Measurements from ENCODE around the gene PHLDB3.
"Not testable (repeated sequence)": the region's sequence is repeated elsewhere in the genome, so short reads cannot be mapped to it uniquely, and the experiment has no call there.

Gene PHLDB3

DNA sequence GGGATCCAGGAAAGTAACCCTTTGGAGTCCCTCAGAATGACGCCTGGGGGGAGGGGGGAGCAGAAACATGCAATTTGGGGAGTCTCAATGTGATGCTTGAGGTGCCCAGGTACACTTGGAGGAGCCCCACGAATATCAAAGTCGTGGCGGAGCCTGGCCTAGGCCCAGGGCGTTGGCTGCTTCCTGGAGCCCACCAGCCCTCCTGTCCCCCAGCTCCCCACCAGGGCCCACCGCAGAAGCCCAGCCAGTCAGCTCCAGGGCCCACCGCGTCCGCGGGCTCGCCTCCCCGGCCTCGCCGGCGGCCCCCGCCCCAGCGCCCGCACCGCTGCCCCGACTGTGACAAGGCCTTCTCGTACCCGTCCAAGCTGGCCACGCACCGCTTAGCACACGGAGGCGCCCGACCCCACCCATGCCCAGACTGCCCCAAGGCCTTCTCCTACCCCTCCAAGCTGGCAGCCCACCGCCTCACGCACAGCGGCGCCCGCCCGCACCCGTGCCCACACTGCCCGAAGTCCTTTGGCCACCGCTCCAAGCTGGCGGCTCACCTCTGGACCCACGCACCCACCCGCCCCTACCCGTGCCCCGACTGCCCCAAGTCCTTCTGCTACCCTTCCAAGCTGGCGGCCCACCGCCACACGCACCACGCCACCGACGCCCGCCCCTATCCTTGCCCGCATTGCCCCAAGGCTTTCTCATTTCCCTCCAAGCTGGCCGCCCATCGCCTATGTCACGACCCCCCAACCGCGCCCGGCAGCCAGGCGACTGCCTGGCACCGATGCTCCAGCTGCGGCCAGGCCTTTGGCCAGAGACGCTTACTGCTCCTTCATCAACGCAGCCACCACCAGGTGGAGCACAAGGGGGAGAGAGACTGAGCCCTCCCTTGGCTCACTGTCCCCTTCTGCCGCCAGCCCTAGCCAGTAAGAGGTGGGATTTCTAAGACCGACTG is 30.5 kb upstream of the PHLDB3 start:
- DNase-seq: peak; percentile 56
- Mint-ChIP-seq H3K4me3 (no peak overlapping the region), H3K27ac (peak overlapping the region; percentile 83), H3K9me3 (peaks cover 9% of the 10 kb centered on the region), H3K27me3 (no peaks in the 10 kb centered on the region), H3K36me3 (ENCODE audit: low read depth) (peaks cover 34% of the 10 kb centered on the region), H3K4me1 (ENCODE audit: low read depth) (peaks cover 25% of the 10 kb centered on the region)

GRCh38 chr19:43534305-43534815 is 29.8 kb upstream of the PHLDB3 start:
- Mint-ChIP-seq H3K4me3 (peak overlapping the region; percentile 82), H3K36me3 (ENCODE audit: low read depth) (peaks cover 27% of the 10 kb centered on the region), H3K9me3 (peaks cover 9% of the 10 kb centered on the region), H3K4me1 (ENCODE audit: low read depth) (peaks cover 30% of the 10 kb centered on the region), H3K27ac (peak overlapping the region; percentile 98), H3K27me3 (no peaks in the 10 kb centered on the region)
- no peak for DNase-seq

- H3K9me3 Mint-ChIP-seq: peaks cover 5% of the 10 kb centered on the region
Measured at GRCh38 chr19:43533546-43534304, 29.2 kb upstream of the PHLDB3 start.

DNA sequence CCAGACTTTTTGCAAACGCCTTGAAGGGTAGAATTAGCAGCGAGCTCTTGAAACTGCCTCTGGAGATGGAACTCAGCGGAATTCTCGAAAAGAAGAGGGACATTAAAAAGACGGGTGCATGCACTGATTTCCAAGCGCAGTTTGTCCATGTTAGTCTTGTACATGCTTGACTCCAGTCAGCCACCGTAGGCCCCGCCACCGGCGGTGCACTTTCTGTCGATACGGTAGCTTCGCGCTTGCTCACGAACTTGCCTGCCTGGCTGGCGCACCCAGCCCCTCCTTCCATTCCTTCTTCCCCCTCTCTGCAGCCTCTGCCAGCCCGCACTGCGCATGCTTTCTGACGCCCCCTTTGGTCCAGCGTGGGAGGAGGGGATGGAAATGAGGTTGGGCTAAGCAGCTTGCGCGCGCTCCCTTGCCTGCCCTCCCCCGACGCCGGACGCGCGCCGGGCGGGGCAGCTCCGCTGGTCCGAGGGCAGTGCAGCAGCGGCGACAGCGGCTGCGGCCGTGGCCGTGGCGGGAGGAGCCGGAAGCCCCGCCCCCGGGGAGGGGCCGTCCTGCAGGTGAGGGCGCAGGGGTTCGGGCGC is 28.5 kb upstream of the PHLDB3 start, which contains the start of gene ZNF575:
ZNF575 (plus strand) TSS at position 227 of the 584 bp plus-strand sequence. CDS start 1,235 bp downstream, outside the sequence.
- Mint-ChIP-seq H3K27ac (peak within 1 kb of the TSS; percentile 98), H3K36me3 (ENCODE audit: low read depth) (peaks cover 14% of the 10 kb centered on the region), H3K9me3 (no peaks in the 10 kb centered on the region), H3K4me1 (ENCODE audit: low read depth) (peaks cover 36% of the 10 kb centered on the region), H3K4me3 (peak within 1 kb of the TSS; percentile 82), H3K27me3 (no peaks in the 10 kb centered on the region)
- peak; percentile 91 for DNase-seq

More at GRCh38 chr19:43533546-43534304, 29.2 kb upstream of the PHLDB3 start:
- H3K27ac Mint-ChIP-seq: peak overlapping the region; percentile 98
- H3K4me3 Mint-ChIP-seq: peak overlapping the region; percentile 82
- H3K27me3 Mint-ChIP-seq: no peaks in the 10 kb centered on the region
- H3K4me1 Mint-ChIP-seq (ENCODE audit: low read depth): peaks cover 30% of the 10 kb centered on the region
- peaks cover 20% of the 10 kb centered on the region for H3K36me3 Mint-ChIP-seq (ENCODE audit: low read depth)
- DNase-seq: peak; percentile 94

GRCh38 chr19:43532571-43532961 is 28.0 kb upstream of the PHLDB3 start:
- peak overlapping the region; percentile 90 for H3K27ac Mint-ChIP-seq
- peaks cover 41% of the 10 kb centered on the region for H3K4me1 Mint-ChIP-seq (ENCODE audit: low read depth)
- DNase-seq: no peak
- H3K27me3 Mint-ChIP-seq: no peaks in the 10 kb centered on the region
- peak overlapping the region; percentile 82 for H3K4me3 Mint-ChIP-seq
- no peaks in the 10 kb centered on the region for H3K9me3 Mint-ChIP-seq
- peaks cover 9% of the 10 kb centered on the region for H3K36me3 Mint-ChIP-seq (ENCODE audit: low read depth)

- Mint-ChIP-seq H3K4me3 (peak overlapping the region; percentile 46), H3K36me3 (ENCODE audit: low read depth) (peaks cover 24% of the 10 kb centered on the region), H3K27me3 (no peaks in the 10 kb centered on the region), H3K27ac (peak overlapping the region; percentile 85), H3K9me3 (no peaks in the 10 kb centered on the region), H3K4me1 (ENCODE audit: low read depth) (peaks cover 46% of the 10 kb centered on the region)
- DNase-seq: no peak
Measured at GRCh38 chr19:43527860-43528622, 23.5 kb upstream of the PHLDB3 start.

- peak; percentile 87 for DNase-seq
- Mint-ChIP-seq H3K9me3 (no peaks in the 10 kb centered on the region), H3K4me1 (ENCODE audit: low read depth) (peaks cover 40% of the 10 kb centered on the region), H3K27ac (peak within 1 kb of the TSS; percentile 98), H3K36me3 (ENCODE audit: low read depth) (peaks cover 29% of the 10 kb centered on the region), H3K27me3 (no peaks in the 10 kb centered on the region), H3K4me3 (peak within 1 kb of the TSS; percentile 93)
Measured at GRCh38 chr19:43526884-43527859, 22.6 kb upstream of the PHLDB3 start, which contains the start of gene ETHE1. Gene ETHE1 (minus strand): TSS chr19:43527201. CDS start chr19:43527177, 24 bp downstream.

GRCh38 chr19:43525836-43526771 is 21.6 kb upstream of the PHLDB3 start:
- Mint-ChIP-seq H3K4me3 (peak overlapping the region; percentile 93), H3K27ac (peak overlapping the region; percentile 98), H3K36me3 (ENCODE audit: low read depth) (peaks cover 37% of the 10 kb centered on the region), H3K4me1 (ENCODE audit: low read depth) (peaks cover 39% of the 10 kb centered on the region), H3K9me3 (no peaks in the 10 kb centered on the region), H3K27me3 (no peaks in the 10 kb centered on the region)
- peak; percentile 56 for DNase-seq

- no peaks in the 10 kb centered on the region for H3K9me3 Mint-ChIP-seq
- H3K36me3 Mint-ChIP-seq (ENCODE audit: low read depth): peaks cover 41% of the 10 kb centered on the region
- peak overlapping the region; percentile 98 for H3K27ac Mint-ChIP-seq
- peaks cover 39% of the 10 kb centered on the region for H3K4me1 Mint-ChIP-seq (ENCODE audit: low read depth)
- peak overlapping the region; percentile 93 for H3K4me3 Mint-ChIP-seq
- no peaks in the 10 kb centered on the region for H3K27me3 Mint-ChIP-seq
- peak; percentile 70 for DNase-seq
Measured at GRCh38 chr19:43524922-43525835, 20.6 kb upstream of the PHLDB3 start.

- Mint-ChIP-seq H3K27ac (peak overlapping the region; percentile 26), H3K36me3 (ENCODE audit: low read depth) (peaks cover 45% of the 10 kb centered on the region), H3K4me1 (ENCODE audit: low read depth) (peaks cover 43% of the 10 kb centered on the region)
- not testable (repeated sequence) for H3K9me3 Mint-ChIP-seq, H3K4me3 Mint-ChIP-seq, H3K27me3 Mint-ChIP-seq, DNase-seq
Measured at GRCh38 chr19:43523696-43524095, 19.1 kb upstream of the PHLDB3 start.

- Mint-ChIP-seq H3K27ac (peak overlapping the region; percentile 67), H3K9me3 (no peaks in the 10 kb centered on the region), H3K4me3 (no peak overlapping the region), H3K36me3 (ENCODE audit: low read depth) (peaks cover 47% of the 10 kb centered on the region), H3K27me3 (no peaks in the 10 kb centered on the region), H3K4me1 (ENCODE audit: low read depth) (peaks cover 40% of the 10 kb centered on the region)
- no peak for DNase-seq
Measured at GRCh38 chr19:43522929-43523328, 18.4 kb upstream of the PHLDB3 start.
